ENCODE measurements around the gene HOXD13.

HOXD13 gene

DNA sequence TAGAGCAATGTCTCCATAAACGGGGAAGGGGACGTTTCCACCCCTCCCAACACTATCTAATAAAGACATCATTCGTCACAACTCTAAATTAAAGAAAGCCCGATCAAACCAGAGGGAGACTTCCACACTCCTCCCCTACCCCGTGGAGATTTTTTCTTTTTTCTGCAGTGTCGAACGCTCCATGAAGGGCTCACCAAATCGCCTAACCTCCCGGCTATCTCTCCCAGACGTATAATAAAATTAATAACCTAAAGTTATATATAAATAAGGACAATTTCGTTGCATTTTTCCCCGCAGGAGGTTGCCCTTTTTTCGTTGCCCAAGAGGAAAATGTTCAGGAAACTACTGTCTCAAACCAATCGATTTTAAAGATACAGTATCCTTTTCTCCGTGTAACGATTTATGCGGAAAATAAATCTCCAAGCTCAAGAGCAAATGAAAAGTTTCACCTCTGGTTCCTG, 11.1 kb upstream of the HOXD13 start:
- DNase-seq: no peak

DNA sequence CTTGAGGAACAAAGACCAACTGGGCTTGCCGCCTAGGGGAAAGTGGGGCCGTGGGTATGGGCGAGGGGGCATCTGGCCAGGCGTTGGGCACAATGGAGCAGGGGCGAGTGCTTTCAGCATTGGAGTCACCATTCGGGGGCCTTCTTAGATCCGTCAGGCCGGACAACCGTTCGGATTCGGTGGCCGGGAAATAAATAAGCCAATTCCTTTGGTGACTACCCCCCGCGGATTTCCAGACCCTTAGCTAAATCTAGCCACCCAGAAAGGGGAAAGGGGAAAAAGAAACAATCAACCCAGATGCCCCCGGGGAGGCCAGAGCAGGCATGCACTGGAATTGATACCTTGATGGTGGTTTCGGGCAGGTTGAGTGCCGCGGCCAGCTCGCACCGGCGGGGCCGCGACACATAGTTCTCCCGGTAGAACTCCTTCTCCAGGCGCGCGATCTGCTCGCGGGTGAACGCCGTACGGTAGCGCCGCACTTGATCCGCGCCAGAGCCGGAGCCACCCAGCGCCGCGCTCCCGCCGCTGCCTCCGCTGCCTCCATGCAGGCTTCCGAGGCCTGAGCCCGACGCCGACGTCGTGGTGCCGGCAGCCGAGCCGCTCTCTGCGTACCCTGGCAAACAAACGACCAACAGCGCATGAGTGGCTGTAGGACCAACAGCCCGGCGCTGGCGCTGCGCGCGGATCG, 10.5 kb upstream of the HOXD13 start:
- no peak for DNase-seq

GRCh38 chr2:176082525-176082823, 10.0 kb upstream of the HOXD13 start:
- no peak for DNase-seq

- DNase-seq: no peak
Measured at GRCh38 chr2:176082824-176083751, 9.4 kb upstream of the HOXD13 start.

GRCh38 chr2:176083796-176084261, 8.7 kb upstream of the HOXD13 start, which contains the start of gene EVX2:
Gene EVX2 (minus strand): TSS chr2:176083962. CDS start chr2:176083776, 186 bp downstream.
- DNase-seq: no peak

GRCh38 chr2:176084611-176085119, 7.9 kb upstream of the HOXD13 start:
- DNase-seq: no peak

- no peak for DNase-seq
Measured at GRCh38 chr2:176085120-176085788, 7.3 kb upstream of the HOXD13 start.

GRCh38 chr2:176085861-176086771, 6.4 kb upstream of the HOXD13 start:
- DNase-seq: no peak

GRCh38 chr2:176087330-176088047, 5.0 kb upstream of the HOXD13 start:
- DNase-seq: no peak

GRCh38 chr2:176088048-176088936, 4.2 kb upstream of the HOXD13 start:
- DNase-seq: no peak

- no peak for DNase-seq
Measured at GRCh38 chr2:176088937-176089842, 3.3 kb upstream of the HOXD13 start.

GRCh38 chr2:176089843-176090395, 2.6 kb upstream of the HOXD13 start:
- no peak for DNase-seq

DNA sequence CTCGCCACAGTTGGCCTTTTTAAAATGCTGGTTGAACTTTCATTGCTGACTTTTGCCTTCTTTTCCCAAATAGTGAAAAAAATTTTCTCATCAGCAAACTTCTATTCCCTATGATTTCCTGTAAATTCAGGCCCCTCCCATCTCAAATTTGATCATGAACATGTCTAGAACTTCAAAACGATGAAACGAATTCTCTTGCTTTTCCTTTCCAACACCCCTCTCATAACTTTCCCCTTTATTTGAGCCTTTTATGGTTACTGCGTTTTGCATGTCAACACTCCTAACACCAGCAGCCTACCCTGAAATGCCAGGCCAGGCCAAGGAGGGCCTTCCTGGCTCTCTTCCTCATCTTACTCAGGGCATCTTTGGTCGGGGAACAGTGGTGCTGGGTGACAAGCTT, 1.7 kb upstream of the HOXD13 start:
- DNase-seq: no peak

DNA sequence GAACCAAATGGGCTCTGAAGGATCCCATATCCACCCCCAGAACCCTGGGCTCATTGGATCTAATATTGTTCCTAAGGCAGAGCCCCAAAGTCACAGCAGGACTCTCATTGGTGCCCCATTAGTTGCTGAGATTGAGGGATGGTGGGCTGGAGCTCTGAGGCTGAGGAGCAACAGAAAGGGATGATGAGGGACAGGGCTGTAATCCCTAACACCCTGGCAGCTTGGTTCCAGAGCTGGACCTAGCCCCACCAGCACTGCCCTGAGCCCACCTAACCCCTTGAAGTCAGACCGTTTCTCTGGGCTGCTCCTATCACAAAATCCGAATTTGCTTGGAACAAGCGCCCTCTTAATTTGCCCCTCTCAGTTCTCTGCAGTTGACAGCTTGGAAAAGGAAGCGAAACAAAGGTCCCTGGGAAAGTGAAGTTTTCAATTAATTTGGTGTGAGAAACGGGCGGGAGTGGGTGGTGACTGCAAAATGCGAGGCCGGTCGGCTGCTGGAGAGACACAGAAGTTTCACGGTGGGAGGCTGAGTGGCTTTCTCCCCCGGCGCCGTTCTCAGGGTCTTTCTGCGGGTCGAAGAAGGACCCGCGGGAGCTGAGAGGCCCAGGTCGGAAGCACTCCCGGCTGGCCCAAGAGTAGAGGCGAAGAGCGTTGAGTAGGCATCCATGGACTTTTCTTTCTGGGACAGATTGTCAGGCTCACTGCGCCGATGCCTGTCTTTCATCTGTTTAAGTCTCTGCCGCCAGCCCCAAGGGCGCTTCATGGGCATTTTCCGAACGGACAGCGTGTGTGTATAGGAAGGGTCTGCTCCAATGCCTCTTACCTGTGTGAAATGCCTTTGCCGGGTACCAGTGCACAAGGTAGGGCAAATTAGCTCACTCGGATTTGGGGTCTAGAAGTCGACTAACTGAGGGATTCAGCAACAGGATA, 927 bp upstream of the HOXD13 start:
- DNase-seq: no peak

GRCh38 chr2:176093145-176093897, 800 bp downstream of the HOXD13 start:
- DNase-seq: no peak

GRCh38 chr2:176093898-176094249, 1.4 kb downstream of the HOXD13 start:
- DNase-seq: no peak

DNA sequence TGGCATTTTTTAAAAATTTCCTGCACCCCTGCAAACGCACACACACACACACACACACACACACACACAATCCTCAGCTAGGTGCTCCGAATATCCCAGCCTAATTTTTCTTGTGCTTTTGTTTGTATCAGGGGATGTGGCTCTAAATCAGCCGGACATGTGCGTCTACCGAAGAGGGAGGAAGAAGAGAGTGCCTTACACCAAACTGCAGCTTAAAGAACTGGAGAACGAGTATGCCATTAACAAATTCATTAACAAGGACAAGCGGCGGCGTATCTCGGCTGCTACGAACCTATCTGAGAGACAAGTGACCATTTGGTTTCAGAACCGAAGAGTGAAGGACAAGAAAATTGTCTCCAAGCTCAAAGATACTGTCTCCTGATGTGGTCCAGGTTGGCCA, 1.8 kb downstream of the HOXD13 start:
- no peak for DNase-seq
